SK-N-SH (cell line): ENCODE measurements around the gene NAGK. TPM values are rescaled to one million over a fixed set of nuclear protein-coding genes. Genes with fewer than 3 reads are reported as not detected.

Experiments
- CTCF ChIA-PET: fragments of 300-600, 350-600 bp; formaldehyde crosslinking; extraction: SDS; loops from one replicate; lab custom pipeline; 2021; lab: Yijun Ruan, JAX
- POLR2A ChIA-PET: fragments of 350-600 bp; sonication (Branson Sonifier 250); formaldehyde crosslinking; extraction: SDS; loops from one replicate; lab custom pipeline; 2020; ENCODE audit warnings: antibody characterized with exemption, inconsistent platforms; lab: Yijun Ruan, JAX
- DNase-seq: peaks from one replicate; pipeline ENCODE4 v3.0.0; 2012
- H2AFZ ChIP-seq: fragments of 200-600 bp; sonication (generic); 2 replicates; pipeline ENCODE4 v1.8.1; 2016; ENCODE audit warnings: antibody characterized with exemption, mild to moderate bottlenecking, low read depth
- H3F3A ChIP-seq: fragments of 200-600 bp; sonication (generic); replicated peaks from 2 replicates; pipeline ENCODE3; 2016; ENCODE audit warnings: antibody characterized with exemption, mild to moderate bottlenecking; ENCODE audit not compliant: insufficient read depth
- H3K27ac ChIP-seq, 2 experiments: fragments of 200-500 bp in 1 of 2; fragments of 200-600 bp in 1 of 2; sonication (Bioruptor generic) in 1 of 2; sonication (generic), shearing (Covaris generic) in 1 of 2; 2 replicates each; pipeline versions ENCODE4 v1.5.1 to v1.6.1; 2014 to 2016; ENCODE audit warnings: low read depth in 2 of 2, inconsistent platforms in 1 of 2, low read length in 1 of 2, mild to moderate bottlenecking in 1 of 2, mixed read lengths in 1 of 2
- H3K27me3 ChIP-seq: fragments of 200-600 bp; sonication (generic), shearing (Covaris generic); 2 replicates; pipeline ENCODE4 v1.6.1; 2016; ENCODE audit warnings: mixed run types; ENCODE audit not compliant: insufficient read depth
- H3K36me3 ChIP-seq, 2 experiments: fragments of 200-500 bp in 1 of 2; fragments of 200-600 bp in 1 of 2; sonication (Bioruptor generic) in 1 of 2; sonication (generic) in 1 of 2; replicated peaks in 1 of 2; 2 replicates each; pipeline versions ENCODE3 to v1.5.1; 2014 to 2016; ENCODE audit warnings: low read length in 1 of 2, mild to moderate bottlenecking in 1 of 2; ENCODE audit not compliant: insufficient read depth in 2 of 2, control insufficient read depth in 1 of 2
- H3K4me1 ChIP-seq, 2 experiments: fragments of 200-500 bp in 1 of 2; fragments of 200-600 bp in 1 of 2; sonication (Bioruptor generic) in 1 of 2; sonication (generic), shearing (Covaris generic) in 1 of 2; 2 replicates each; pipeline versions ENCODE4 v1.5.1 to v1.6.1; 2014 to 2016; ENCODE audit warnings: low read depth in 1 of 2, low read length in 1 of 2, mixed run types in 1 of 2; ENCODE audit not compliant: insufficient read depth in 2 of 2, control insufficient read depth in 1 of 2
- H3K4me2 ChIP-seq: fragments of 200-600 bp; sonication (generic), shearing (Covaris generic); 2 replicates; pipeline ENCODE4 v1.6.1; 2017; ENCODE audit warnings: mixed run types
- H3K4me3 ChIP-seq, 2 experiments: fragments of 200-500 bp in 1 of 2; fragments of 200-600 bp in 1 of 2; sonication (Bioruptor generic) in 1 of 2; sonication (generic), shearing (Covaris generic) in 1 of 2; 2 replicates each; pipeline versions ENCODE4 v1.5.1 to v1.8.1; 2014 to 2016; ENCODE audit warnings: low read depth in 2 of 2, inconsistent platforms in 1 of 2, low read length in 1 of 2, mild to moderate bottlenecking in 1 of 2, mixed read lengths in 1 of 2, moderate library complexity in 1 of 2
- H3K79me2 ChIP-seq: fragments of 200-600 bp; sonication (generic); 2 replicates; pipeline ENCODE4 v1.8.1; 2017; ENCODE audit warnings: mild to moderate bottlenecking; ENCODE audit not compliant: insufficient read depth
- H3K9ac ChIP-seq: fragments of 200-600 bp; sonication (generic); 2 replicates; pipeline ENCODE4 v1.6.1; 2017; ENCODE audit warnings: mixed run types
- H3K9me2 ChIP-seq: fragments of 200-600 bp; sonication (generic); 2 replicates; pipeline ENCODE4 v1.6.1; 2017; ENCODE audit warnings: mixed run types
- H3K9me3 ChIP-seq: fragments of 200-600 bp; sonication (generic); 2 replicates; pipeline ENCODE4 v1.6.1; 2017; ENCODE audit warnings: mixed run types, mild to moderate bottlenecking, moderate library complexity
- H4K20me1 ChIP-seq: fragments of 200-600 bp; sonication (generic); 2 replicates; pipeline ENCODE4 v1.6.1; 2017; ENCODE audit warnings: mild to moderate bottlenecking, mixed run types; ENCODE audit not compliant: insufficient read depth
- EZH2phosphoT487 ChIP-seq: fragments of 200-600 bp; sonication (generic); IDR thresholded peaks from 2 replicates; pipeline ENCODE4 v1.6.1; 2017; ENCODE audit warnings: low read depth, mixed run types, mild to moderate bottlenecking, antibody characterized with exemption, moderate library complexity, borderline replicate concordance
- FOSL2 ChIP-seq: IDR thresholded peaks from 2 replicates; pipeline ENCODE4 v1.4.0; 2012; ENCODE audit warnings: low read depth, mild to moderate bottlenecking, moderate library complexity, borderline replicate concordance
- FOXJ3 ChIP-seq: sonication (generic); formaldehyde crosslinking; IDR thresholded peaks from 2 replicates; pipeline ENCODE4 v1.5.1; 2020; ENCODE audit warnings: mild to moderate bottlenecking, missing genetic modification reagents
- FOXM1 ChIP-seq: IDR thresholded peaks from 2 replicates; pipeline ENCODE4 v1.4.0; 2012; ENCODE audit warnings: low read depth, mild to moderate bottlenecking
- GATA2 ChIP-seq: sonication (generic); formaldehyde crosslinking; IDR thresholded peaks from 2 replicates; pipeline ENCODE4 v1.5.0; 2020; ENCODE audit warnings: mild to moderate bottlenecking, missing genetic modification reagents
- IRF3 ChIP-seq: fragments of 150-350 bp; IDR thresholded peaks from 2 replicates; pipeline ENCODE4 v1.6.1; 2016; ENCODE audit warnings: mild to moderate bottlenecking, low read depth, low read length
- MAX ChIP-seq: IDR thresholded peaks from 2 replicates; pipeline ENCODE4 v1.4.0; 2012; ENCODE audit warnings: low read depth
- MEF2A ChIP-seq: IDR thresholded peaks from 2 replicates; pipeline ENCODE4 v1.4.0; 2012; ENCODE audit warnings: low read depth, borderline replicate concordance
- NFIC ChIP-seq: IDR thresholded peaks from 2 replicates; pipeline ENCODE4 v1.4.0; 2012; ENCODE audit warnings: borderline replicate concordance
- RXRA ChIP-seq: IDR thresholded peaks from 2 replicates; pipeline ENCODE4 v1.4.0; 2012; ENCODE audit warnings: low read depth, mild to moderate bottlenecking, borderline replicate concordance
- SIN3A ChIP-seq: IDR thresholded peaks from 2 replicates; pipeline ENCODE4 v1.6.1; 2012; ENCODE audit warnings: low read depth, mild to moderate bottlenecking, low read length, moderate library complexity, borderline replicate concordance
- SMC3 ChIP-seq: IDR thresholded peaks from 2 replicates; pipeline ENCODE4 v1.6.1; 2012; ENCODE audit warnings: low read depth, low read length, improper control_type of control experiment
- TEAD4 ChIP-seq: IDR thresholded peaks from 2 replicates; pipeline ENCODE4 v1.4.0; 2012; ENCODE audit warnings: mild to moderate bottlenecking, borderline replicate concordance; ENCODE audit not compliant: insufficient read depth
- USF1 ChIP-seq: IDR thresholded peaks from 2 replicates; pipeline ENCODE4 v1.4.0; 2012; ENCODE audit warnings: low read depth, borderline replicate concordance
- WGBS: methylation state at CpG from one replicate; pipeline ENCODE4 v1.1.6; 2017; ENCODE audit warnings: low lambda C conversion rate; 5-methylcytosine and 5-hydroxymethylcytosine counted together
- polyA plus RNA-seq, 3 experiments: library from polyadenylated mRNA; depleted of rRNA; stranded (reverse); fragments of >200 nt; gene quantifications; 2 replicates each; pipeline ENCODE4 v1.2.3, GENCODE V29; 2012

Gene NAGK
- polyA plus RNA-seq, 1 of the 3 experiments (the other 2 are of a cell fraction): 83.6 TPM

GRCh38 chr2:71108091-71108490, 39.6 kb downstream of the NAGK start:
- Histone ChIP-seq H3K9me3 (no peaks in the 10 kb centered on the region), H3K4me3 (no peak overlapping the region), H3K4me2 (no peak overlapping the region), H3F3A (peaks cover 5% of the 10 kb centered on the region), H3K27me3 (no peaks in the 10 kb centered on the region), H3K27ac (no peak overlapping the region), H2AFZ (no peak overlapping the region), H3K4me1 (no peaks in the 10 kb centered on the region), H3K9ac (no peak overlapping the region), H3K36me3 (peaks cover 13 to 14% of the 10 kb centered on the region in 2 experiments), H4K20me1 (no peaks in the 10 kb centered on the region), H3K9me2 (no peaks in the 10 kb centered on the region), H3K79me2 (no peaks in the 10 kb centered on the region)
- CTCF ChIA-PET: no interaction called here
- TF ChIP-seq RXRA (no peak), IRF3 (no peak), MAX (no peak), SIN3A (no peak), MEF2A (no peak), GATA2 (CRISPR knock-in tag) (no peak), EZH2phosphoT487 (no peak), FOXM1 (no peak), FOSL2 (no peak), NFIC (no peak)
- no peak for DNase-seq
- WGBS: 92% methylated on average over 2 of the region's 2 CpGs
- POLR2A ChIA-PET: no interaction called here

- Histone ChIP-seq H3F3A (no peaks in the 10 kb centered on the region), H4K20me1 (no peaks in the 10 kb centered on the region), H3K4me1 (no peaks in the 10 kb centered on the region), H3K27ac (no peak overlapping the region), H3K27me3 (no peaks in the 10 kb centered on the region), H3K9me3 (no peaks in the 10 kb centered on the region), H3K36me3 (peaks cover 15 to 28% of the 10 kb centered on the region in 2 experiments), H2AFZ (no peak overlapping the region), H3K79me2 (no peaks in the 10 kb centered on the region), H3K9ac (no peak overlapping the region), H3K9me2 (no peaks in the 10 kb centered on the region), H3K4me3 (no peak overlapping the region), H3K4me2 (no peak overlapping the region)
- no peak for DNase-seq
- 80% methylated on average over 1 of the region's 1 CpG for WGBS
- ChIA-PET POLR2A (no interaction called here), CTCF (interaction anchor here (1.2 kb wide), 1 partner anchor 17 kb away, joined by 3 read pairs; the partner anchor contains the start of gene MPHOSPH10)
- TF ChIP-seq EZH2phosphoT487: no peak
- TF ChIP-seq USF1: no peak
- TF ChIP-seq MEF2A: no peak
- no peak for TF ChIP-seq FOXJ3
- TF ChIP-seq SMC3: no peak
- TF ChIP-seq TEAD4: no peak
- no peak for TF ChIP-seq FOXM1
These were observed 45.4 kb downstream of the NAGK start for GRCh38 chr2:71113843-71114242.
